ENCODE data around the gene NGB. TPM values are rescaled to one million over a fixed set of nuclear protein-coding genes. Genes with fewer than 3 reads are reported as not detected.
A peak's percentile ranks its signal among the peaks of the same experiment; 100 is the strongest.

The NGB gene
- total RNA-seq, 1 donor from 2014 or later = 0.12 TPM

DNA sequence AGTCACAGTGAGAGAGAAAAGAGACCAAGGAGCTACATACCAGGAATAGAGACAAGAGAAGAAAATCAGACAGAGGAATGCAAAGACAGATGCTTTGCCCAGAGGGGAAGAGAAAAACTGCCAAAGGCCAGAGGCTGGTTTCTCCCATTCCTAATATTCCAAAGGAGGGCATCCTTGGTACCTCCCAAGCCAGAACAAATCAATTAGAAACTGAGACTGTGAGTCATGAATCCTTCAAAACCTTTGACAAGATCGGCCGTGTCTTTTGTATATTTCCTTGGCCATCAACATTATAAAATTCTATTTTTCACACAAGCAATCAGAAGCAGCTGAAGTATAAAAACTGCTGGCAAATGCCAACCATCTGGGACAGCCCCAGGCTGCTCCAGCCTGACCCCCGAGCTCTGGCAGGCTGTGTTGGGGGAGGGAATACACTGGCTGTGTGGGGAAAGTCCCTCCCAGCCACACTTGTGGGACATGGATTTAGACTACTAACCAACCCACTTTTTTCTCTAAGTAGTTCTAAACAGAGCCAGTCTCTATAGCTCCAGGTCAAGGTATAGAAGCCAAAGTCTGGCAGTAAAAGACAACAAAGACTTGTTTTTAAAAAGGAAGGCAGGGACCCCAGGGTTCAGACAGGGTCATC is 36.0 kb upstream of the NGB start:
- H3K4me3 ChIP-seq (ENCODE audit: low read depth, low read length) = no peak overlapping the region
- no peak for DNase-seq (ENCODE audit: low read depth)
- TF ChIP-seq, protein P1, sequence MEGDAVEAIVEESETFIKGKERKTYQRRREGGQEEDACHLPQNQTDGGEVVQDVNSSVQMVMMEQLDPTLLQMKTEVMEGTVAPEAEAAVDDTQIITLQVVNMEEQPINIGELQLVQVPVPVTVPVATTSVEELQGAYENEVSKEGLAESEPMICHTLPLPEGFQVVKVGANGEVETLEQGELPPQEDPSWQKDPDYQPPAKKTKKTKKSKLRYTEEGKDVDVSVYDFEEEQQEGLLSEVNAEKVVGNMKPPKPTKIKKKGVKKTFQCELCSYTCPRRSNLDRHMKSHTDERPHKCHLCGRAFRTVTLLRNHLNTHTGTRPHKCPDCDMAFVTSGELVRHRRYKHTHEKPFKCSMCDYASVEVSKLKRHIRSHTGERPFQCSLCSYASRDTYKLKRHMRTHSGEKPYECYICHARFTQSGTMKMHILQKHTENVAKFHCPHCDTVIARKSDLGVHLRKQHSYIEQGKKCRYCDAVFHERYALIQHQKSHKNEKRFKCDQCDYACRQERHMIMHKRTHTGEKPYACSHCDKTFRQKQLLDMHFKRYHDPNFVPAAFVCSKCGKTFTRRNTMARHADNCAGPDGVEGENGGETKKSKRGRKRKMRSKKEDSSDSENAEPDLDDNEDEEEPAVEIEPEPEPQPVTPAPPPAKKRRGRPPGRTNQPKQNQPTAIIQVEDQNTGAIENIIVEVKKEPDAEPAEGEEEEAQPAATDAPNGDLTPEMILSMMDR (conservative IDR thresholded peaks at IDR 0.05; ENCODE audit: low read depth, low read length) = no peak

GRCh38 chr14:77306416-77306815 is 35.4 kb upstream of the NGB start:
- TF ChIP-seq, protein P1 (conservative IDR thresholded peaks at IDR 0.05; ENCODE audit: low read depth, low read length) = no peak
- no peak for DNase-seq (ENCODE audit: low read depth)
- H3K4me3 ChIP-seq (ENCODE audit: low read depth, low read length) = no peak overlapping the region

DNA sequence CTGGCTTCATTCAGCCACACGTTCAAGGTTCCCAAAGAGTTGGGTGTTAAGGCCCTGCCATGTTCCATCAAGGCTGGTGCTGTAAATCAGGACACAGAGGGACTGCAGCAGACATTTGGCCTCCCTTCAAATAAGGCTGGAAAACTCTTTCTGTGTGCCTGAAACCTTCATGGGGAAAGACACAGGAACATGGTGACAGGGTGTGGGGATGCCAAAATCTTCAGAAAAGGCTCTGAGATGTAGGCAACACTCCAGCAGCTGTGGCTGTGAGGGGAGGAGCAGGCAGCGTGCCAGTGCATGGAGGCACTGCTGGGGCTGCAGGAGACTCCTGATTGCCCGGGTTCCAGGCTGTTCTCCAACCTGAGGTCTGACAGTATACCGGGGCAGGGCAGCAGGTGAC is 34.7 kb upstream of the NGB start:
- no peak for DNase-seq (ENCODE audit: low read depth)
- TF ChIP-seq, protein P1 (conservative IDR thresholded peaks at IDR 0.05; ENCODE audit: low read depth, low read length) = no peak
- no peak overlapping the region for H3K4me3 ChIP-seq (ENCODE audit: low read depth, low read length)

GRCh38 chr14:77303417-77304156 is 32.6 kb upstream of the NGB start:
- peak; percentile 94 for DNase-seq (ENCODE audit: low read depth)
- no peak overlapping the region for H3K4me3 ChIP-seq (ENCODE audit: low read depth, low read length)
- TF ChIP-seq, protein P1 (conservative IDR thresholded peaks at IDR 0.05; ENCODE audit: low read depth, low read length) = no peak

- TF ChIP-seq, protein P1 (conservative IDR thresholded peaks at IDR 0.05; ENCODE audit: low read depth, low read length) = peak; percentile 12
- no peak for DNase-seq (ENCODE audit: low read depth)
- H3K4me3 ChIP-seq (ENCODE audit: low read depth, low read length) = no peak overlapping the region
These were observed 31.9 kb upstream of the NGB start for GRCh38 chr14:77302926-77303325.

- DNase-seq (ENCODE audit: low read depth) = no peak
- no peak overlapping the region for H3K4me3 ChIP-seq (ENCODE audit: low read depth, low read length)
- TF ChIP-seq, protein P1 (conservative IDR thresholded peaks at IDR 0.05; ENCODE audit: low read depth, low read length) = peak; percentile 95
These were observed 30.1 kb upstream of the NGB start for GRCh38 chr14:77301103-77301502.
